NB4 (cell line): ENCODE results near the gene DTNBP1.

ENCODE experiments used
- POLR2A ChIP-seq: IDR thresholded peaks from 2 replicates; pipeline ENCODE4 v1.6.1; 2011; ENCODE audit warnings: mild to moderate bottlenecking; ENCODE audit not compliant: insufficient read length; ENCODE audit errors: extremely low read depth
- TF ChIP-seq, protein P1 (sequence below): IDR thresholded peaks from one replicate; pipeline ENCODE4 v1.5.1; 2012; ENCODE audit warnings: low read depth, low read length
- TF ChIP-seq, protein P2 (sequence below): IDR thresholded peaks from 2 replicates; pipeline ENCODE4 v1.6.1; 2011; ENCODE audit warnings: low read depth, low read length

DNA sequence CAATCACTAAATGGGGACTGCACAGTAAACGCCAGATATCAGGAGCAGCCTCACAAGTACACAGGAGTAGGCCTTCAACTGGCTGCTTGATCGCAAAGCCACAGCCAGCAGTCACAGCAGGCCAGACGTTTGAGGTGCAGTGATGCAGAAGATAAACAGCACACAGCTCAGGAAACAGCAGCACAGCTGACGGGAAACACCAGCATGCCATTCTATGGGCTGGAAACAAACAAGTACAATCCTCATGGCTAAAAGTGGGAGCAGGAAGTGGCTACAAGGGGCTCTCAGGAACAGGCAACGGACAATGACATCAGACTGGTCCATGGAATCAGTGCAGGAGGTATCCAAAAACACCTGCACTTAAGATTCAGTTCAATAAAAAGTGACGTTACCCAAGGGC, 111.0 kb downstream of the DTNBP1 start:
- TF ChIP-seq POLR2A, result no peak
- TF ChIP-seq, protein P1, sequence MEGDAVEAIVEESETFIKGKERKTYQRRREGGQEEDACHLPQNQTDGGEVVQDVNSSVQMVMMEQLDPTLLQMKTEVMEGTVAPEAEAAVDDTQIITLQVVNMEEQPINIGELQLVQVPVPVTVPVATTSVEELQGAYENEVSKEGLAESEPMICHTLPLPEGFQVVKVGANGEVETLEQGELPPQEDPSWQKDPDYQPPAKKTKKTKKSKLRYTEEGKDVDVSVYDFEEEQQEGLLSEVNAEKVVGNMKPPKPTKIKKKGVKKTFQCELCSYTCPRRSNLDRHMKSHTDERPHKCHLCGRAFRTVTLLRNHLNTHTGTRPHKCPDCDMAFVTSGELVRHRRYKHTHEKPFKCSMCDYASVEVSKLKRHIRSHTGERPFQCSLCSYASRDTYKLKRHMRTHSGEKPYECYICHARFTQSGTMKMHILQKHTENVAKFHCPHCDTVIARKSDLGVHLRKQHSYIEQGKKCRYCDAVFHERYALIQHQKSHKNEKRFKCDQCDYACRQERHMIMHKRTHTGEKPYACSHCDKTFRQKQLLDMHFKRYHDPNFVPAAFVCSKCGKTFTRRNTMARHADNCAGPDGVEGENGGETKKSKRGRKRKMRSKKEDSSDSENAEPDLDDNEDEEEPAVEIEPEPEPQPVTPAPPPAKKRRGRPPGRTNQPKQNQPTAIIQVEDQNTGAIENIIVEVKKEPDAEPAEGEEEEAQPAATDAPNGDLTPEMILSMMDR, result no peak
- TF ChIP-seq, protein P2, sequence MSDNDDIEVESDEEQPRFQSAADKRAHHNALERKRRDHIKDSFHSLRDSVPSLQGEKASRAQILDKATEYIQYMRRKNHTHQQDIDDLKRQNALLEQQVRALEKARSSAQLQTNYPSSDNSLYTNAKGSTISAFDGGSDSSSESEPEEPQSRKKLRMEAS, result no peak
